Prostate gland (tissue), 2 donors: Measurements from ENCODE around the gene SCMH1.

Experiments used
- CTCF ChIP-seq, 4 experiments: fragments of 200-600 bp in 2 of 4; fragments of 450-650 bp in 2 of 4; sonication (generic) in 2 of 4; IDR thresholded peaks; 1 replicate in 3 of 4; 2 replicates in 1 of 4; pipeline ENCODE4 v1.5.1; 2016 to 2019; ENCODE audit warnings: antibody characterized with exemption in 4 of 4, mild to moderate bottlenecking in 2 of 4, moderate library complexity in 2 of 4
- POLR2AphosphoS5 ChIP-seq: sonication (generic); formaldehyde crosslinking; IDR thresholded peaks from one replicate; pipeline ENCODE4 v1.6.1; 2017; ENCODE audit warnings: antibody characterized with exemption

DNA sequence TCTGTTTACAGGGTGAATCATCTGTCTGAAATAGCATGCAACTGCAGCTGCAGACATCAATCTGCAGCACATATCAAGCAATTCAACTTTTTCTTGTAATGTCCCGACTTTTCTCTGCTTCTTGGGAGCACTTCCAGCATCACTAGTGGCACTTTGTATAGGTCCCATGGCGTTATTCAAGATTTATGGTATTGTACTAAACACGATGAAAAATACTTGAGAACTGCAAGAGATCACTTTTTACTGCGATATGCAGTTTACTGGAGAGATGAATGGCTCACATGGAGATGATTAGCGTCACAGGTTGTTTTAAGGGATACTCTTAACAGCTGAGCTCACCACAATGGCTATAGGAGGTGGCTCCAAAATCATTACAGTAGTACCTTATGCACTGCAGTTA, 7.2 kb upstream of the SCMH1 start:
- TF ChIP-seq CTCF (IDR thresholded peaks at IDR 0.05) (no peak), POLR2AphosphoS5 (no peak)
